ENCODE measurements around the gene IGLON5. TPM values are rescaled to one million over a fixed set of nuclear protein-coding genes. Genes with fewer than 3 reads are reported as not detected.

The IGLON5 gene
- total and polyA plus RNA-seq, 12 donors, result 0.13 to 3.4 (median 1.2) TPM; not detected in 2

DNA sequence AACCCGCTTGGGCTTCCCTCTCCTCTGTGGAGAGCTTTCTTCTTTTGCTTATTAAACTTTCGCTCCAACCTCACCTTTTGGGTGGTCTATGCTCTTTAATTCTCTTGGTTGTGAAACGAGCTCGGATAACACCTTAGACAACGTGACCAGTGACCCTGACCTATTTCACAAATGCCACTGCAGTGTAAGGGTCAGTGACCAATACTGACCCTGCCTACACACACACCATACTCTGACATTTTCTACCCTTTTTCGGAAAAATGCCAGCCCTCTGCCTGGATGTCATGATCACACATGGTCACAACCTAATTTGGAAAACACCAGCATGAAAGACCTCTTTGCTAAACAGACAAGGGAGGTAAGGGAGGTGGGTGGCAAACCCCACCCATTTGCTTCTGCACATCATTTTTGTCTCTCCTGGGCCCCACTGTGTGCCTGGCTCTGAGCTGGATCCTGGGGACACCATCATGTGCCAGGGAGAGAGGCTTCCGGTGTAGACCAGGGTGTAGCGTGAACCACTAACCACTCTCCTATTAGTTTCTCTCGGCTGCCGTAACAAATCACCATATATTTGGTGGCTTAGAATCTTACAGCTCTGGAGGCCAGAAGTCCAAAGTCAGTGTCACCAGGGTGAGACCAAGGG lies 44.8 kb downstream of the IGLON5 start:
- no peak for DNase-seq
- TF ChIP-seq, protein P1, sequence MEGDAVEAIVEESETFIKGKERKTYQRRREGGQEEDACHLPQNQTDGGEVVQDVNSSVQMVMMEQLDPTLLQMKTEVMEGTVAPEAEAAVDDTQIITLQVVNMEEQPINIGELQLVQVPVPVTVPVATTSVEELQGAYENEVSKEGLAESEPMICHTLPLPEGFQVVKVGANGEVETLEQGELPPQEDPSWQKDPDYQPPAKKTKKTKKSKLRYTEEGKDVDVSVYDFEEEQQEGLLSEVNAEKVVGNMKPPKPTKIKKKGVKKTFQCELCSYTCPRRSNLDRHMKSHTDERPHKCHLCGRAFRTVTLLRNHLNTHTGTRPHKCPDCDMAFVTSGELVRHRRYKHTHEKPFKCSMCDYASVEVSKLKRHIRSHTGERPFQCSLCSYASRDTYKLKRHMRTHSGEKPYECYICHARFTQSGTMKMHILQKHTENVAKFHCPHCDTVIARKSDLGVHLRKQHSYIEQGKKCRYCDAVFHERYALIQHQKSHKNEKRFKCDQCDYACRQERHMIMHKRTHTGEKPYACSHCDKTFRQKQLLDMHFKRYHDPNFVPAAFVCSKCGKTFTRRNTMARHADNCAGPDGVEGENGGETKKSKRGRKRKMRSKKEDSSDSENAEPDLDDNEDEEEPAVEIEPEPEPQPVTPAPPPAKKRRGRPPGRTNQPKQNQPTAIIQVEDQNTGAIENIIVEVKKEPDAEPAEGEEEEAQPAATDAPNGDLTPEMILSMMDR (IDR thresholded peaks at IDR 0.05), result no peak
- TF ChIP-seq POLR2A (IDR thresholded peaks at IDR 0.05), result no peak
- no peak overlapping the region for H3K4me3 ChIP-seq
- H3K36me3 ChIP-seq (replicated peaks in 1 of 2), result peaks cover 0 to 12% of the 10 kb centered on the region in 2 donors
- H3K27ac ChIP-seq, result no peak overlapping the region
- intact Hi-C loops (cut with DNase I), result no loop called here
- 76 to 87% (median 83%) methylated on average over 8 to 10 of the region's 10 CpGs for WGBS, 4 donors
- H3K9me3 ChIP-seq (replicated peaks in 1 of 3), result no peaks in the 10 kb centered on the region
- H3K4me1 ChIP-seq (replicated peaks in 1 of 2), result peaks cover 0 to 16% of the 10 kb centered on the region in 2 donors
- H3K27me3 ChIP-seq, result no peaks in the 10 kb centered on the region

DNA sequence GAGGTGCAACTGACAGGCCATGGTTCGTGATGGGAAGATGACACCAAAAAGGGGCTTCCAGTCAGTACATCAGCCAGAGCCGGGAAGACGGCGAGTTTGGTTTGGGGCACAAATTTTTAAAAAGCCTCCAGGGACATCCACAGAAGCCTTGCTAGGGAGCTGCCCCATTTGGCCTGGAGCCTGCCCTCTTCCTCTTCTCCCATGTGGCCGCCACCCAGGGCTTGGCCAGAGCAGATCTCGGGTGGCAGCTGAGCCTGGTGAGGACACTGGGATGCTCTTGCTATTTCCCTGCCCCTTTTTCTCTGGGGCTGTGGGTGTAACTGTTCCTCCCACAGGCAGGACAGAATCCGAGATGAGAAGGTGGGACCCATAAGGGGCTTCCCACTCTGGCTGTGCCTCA lies 46.5 kb downstream of the IGLON5 start:
- intact Hi-C loops (cut with DNase I), result no loop called here
- H3K4me1 ChIP-seq (replicated peaks in 1 of 2), result peaks cover 0 to 27% of the 10 kb centered on the region in 2 donors
- H3K27me3 ChIP-seq, result no peaks in the 10 kb centered on the region
- H3K9me3 ChIP-seq (replicated peaks in 1 of 3), result no peaks in the 10 kb centered on the region
- H3K27ac ChIP-seq, result no peak overlapping the region
- 86 to 94% (median 89%) methylated on average over 6 to 7 of the region's 7 CpGs for WGBS, 4 donors
- TF ChIP-seq, protein P1 (IDR thresholded peaks at IDR 0.05), result no peak
- peaks cover 0 to 1% of the 10 kb centered on the region in 2 donors for H3K36me3 ChIP-seq (replicated peaks in 1 of 2)
- no peak overlapping the region for H3K4me3 ChIP-seq
- no peak for DNase-seq

DNA sequence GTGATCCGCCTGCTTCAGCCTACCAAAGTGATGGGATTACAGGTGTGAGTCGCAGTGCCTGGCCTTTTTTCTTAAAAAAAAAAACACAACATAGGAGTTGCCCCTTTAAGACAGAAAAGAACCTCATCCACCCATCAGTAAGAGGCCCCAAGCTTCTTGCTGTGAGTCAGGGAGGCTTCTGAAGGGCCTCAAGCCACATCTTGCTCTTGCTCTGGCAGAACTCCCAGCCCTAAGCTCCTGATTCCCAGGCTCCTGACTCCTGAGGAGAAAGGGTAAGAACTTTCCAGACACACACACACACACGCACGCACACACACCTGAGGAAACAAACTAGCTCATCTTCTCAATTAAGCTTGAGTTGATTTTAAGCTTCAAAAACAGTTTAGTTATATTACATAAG lies 47.9 kb downstream of the IGLON5 start:
- H3K4me1 ChIP-seq (replicated peaks in 1 of 2), result peaks cover 1 to 39% of the 10 kb centered on the region in 2 donors
- intact Hi-C loops (cut with DNase I), result no loop called here
- peak in 1 of 7 donors; percentile 51 for DNase-seq
- no peak overlapping the region for H3K27ac ChIP-seq
- no peaks in the 10 kb centered on the region for H3K27me3 ChIP-seq
- no peaks in the 10 kb centered on the region for H3K9me3 ChIP-seq (replicated peaks in 1 of 3)
- no peaks in the 10 kb centered on the region for H3K36me3 ChIP-seq (replicated peaks in 1 of 2)
- TF ChIP-seq, protein P1 (IDR thresholded peaks at IDR 0.05), result no peak
- TF ChIP-seq POLR2A (IDR thresholded peaks at IDR 0.05), result no peak
- H3K4me3 ChIP-seq, result no peak overlapping the region
- WGBS, 4 donors, result 92 to 98% (median 97%) methylated on average over 4 of the region's 4 CpGs

DNA sequence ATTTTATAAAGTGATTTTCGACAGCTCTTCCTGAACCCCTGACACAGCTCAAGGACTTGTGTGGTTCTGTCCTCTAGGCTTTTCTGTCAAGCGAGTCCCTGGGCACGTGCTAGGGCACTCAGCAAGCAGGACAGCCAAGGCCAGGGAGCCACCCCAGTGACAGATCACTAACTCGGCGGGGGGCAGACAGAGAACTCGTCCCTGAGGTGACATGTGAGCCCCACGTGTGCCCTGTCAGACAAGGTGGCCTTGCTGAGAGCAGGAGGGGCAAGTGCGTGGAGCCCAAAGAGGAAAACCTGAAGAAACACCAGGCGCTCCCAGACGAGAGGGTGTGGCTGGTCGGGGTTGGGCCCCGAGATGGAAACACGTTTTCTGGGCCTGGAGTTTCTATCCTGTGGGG lies 49.8 kb downstream of the IGLON5 start:
- no peaks in the 10 kb centered on the region for H3K36me3 ChIP-seq (replicated peaks in 1 of 2)
- no peaks in the 10 kb centered on the region for H3K27me3 ChIP-seq
- peak; percentile 62 to 89 (median 78) for DNase-seq
- intact Hi-C loops (cut with DNase I), result no loop called here
- peak overlapping the region in 3 of 5 donors; percentile 52 to 68 (median 54) for H3K27ac ChIP-seq
- WGBS, 4 donors, result 43 to 53% (median 49%) methylated on average over 6 to 13 of the region's 13 CpGs
- H3K9me3 ChIP-seq (replicated peaks in 1 of 3), result no peaks in the 10 kb centered on the region
- peaks cover 16 to 44% of the 10 kb centered on the region in 2 donors for H3K4me1 ChIP-seq (replicated peaks in 1 of 2)
- no peak overlapping the region for H3K4me3 ChIP-seq
- no peak for TF ChIP-seq POLR2A (IDR thresholded peaks at IDR 0.05)
- TF ChIP-seq, protein P1 (IDR thresholded peaks at IDR 0.05), result no peak
